ENCODE data around the gene PCA3.

- TF ChIP-seq CTCF (IDR thresholded peaks at IDR 0.05 in 4 of 5, conservative IDR thresholded peaks at IDR 0.05 in 1 of 5) = no peak
- TF ChIP-seq POLR2A (IDR thresholded peaks at IDR 0.05) = no peak
These were observed 44.4 kb downstream of the PCA3 start for GRCh38 chr9:76808636-76809035.
